ENCODE measurements around the gene BORCS8. TPM values are rescaled to one million over a fixed set of nuclear protein-coding genes. Genes with fewer than 3 reads are reported as not detected.
A peak's percentile ranks its signal among the peaks of the same experiment; 100 is the strongest.

The BORCS8 gene
- polyA plus RNA-seq, 2 of the 4 experiments (the other 2 are of a cell fraction) = 9.1 to 10.6 TPM

DNA sequence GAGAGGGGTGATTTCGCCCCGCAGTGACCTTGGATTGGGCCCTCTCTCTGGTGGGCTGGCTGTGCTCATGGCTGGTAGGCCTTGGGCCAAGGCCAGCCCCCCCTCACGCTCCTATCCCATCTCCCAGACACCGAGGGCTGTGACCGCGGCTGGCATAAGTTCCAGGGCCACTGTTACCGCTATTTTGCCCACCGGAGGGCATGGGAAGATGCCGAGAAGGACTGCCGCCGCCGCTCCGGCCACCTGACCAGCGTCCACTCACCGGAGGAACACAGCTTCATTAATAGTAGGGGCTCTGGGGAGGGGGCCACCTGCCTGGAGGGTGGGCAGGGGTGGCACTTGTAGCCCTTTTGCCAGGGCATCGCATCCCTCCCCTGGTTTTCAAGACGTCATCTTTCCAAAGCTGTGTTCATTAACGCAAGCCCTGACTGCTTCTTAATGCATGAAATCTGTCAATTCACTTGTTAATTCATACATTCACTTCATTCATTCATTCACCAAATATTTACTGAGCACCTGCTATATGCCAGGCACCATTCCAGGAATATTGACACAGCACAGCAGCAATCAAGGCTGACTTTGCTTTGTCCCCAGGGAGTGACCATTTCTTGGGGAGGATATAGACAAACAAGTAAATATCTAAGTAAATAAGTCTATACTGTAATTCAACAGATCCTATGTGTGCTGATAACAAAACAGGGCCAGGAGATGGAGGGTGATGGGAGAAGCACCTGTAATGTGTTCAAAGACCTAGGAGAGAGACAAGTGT, 46.4 kb upstream of the BORCS8 start:
- DNase-seq (ENCODE audit: low read depth in 1 of 2, low spot score in 1 of 2) (no peak), ATAC-seq (peak in 1 of 2 experiments; percentile 30; a peak in 1 of 6 replicates), FAIRE-seq (no peak)
- TF ChIP-seq FOSL2 (IDR thresholded peaks at IDR 0.05) (no peak), FOSL2 (CRISPR knock-in tag; IDR thresholded peaks at IDR 0.05) (no peak), PHF8 (IDR thresholded peaks at IDR 0.05; ENCODE audit: borderline replicate concordance, low read depth) (no peak), NPAS2 (CRISPR knock-in tag; IDR thresholded peaks at IDR 0.05; ENCODE audit: borderline replicate concordance) (no peak), CEBPB (IDR thresholded peaks at IDR 0.05) (no peak), RFX5 (IDR thresholded peaks at IDR 0.05) (no peak), EHMT2 (IDR thresholded peaks at IDR 0.05; ENCODE audit: low read depth) (no peak), SMC3 (IDR thresholded peaks at IDR 0.05) (no peak), NFE2L2 (conservative IDR thresholded peaks at IDR 0.05; ENCODE audit: low read length) (no peak), CBX8 (IDR thresholded peaks at IDR 0.05) (no peak), EP300 (IDR thresholded peaks at IDR 0.05) (no peak), ZSCAN20 (CRISPR knock-in tag; IDR thresholded peaks at IDR 0.05) (no peak), MAZ (IDR thresholded peaks at IDR 0.05; ENCODE audit: borderline replicate concordance, low read depth, low read length) (no peak), MAFK (IDR thresholded peaks at IDR 0.05; ENCODE audit: partially characterized antibody) (no peak), HDAC2 (IDR thresholded peaks at IDR 0.05) (no peak), RARB (CRISPR knock-in tag; IDR thresholded peaks at IDR 0.05) (no peak), ZFP36 (IDR thresholded peaks at IDR 0.05; ENCODE audit: borderline replicate concordance, partially characterized antibody) (no peak)
- TF ChIP-seq, protein P1, sequence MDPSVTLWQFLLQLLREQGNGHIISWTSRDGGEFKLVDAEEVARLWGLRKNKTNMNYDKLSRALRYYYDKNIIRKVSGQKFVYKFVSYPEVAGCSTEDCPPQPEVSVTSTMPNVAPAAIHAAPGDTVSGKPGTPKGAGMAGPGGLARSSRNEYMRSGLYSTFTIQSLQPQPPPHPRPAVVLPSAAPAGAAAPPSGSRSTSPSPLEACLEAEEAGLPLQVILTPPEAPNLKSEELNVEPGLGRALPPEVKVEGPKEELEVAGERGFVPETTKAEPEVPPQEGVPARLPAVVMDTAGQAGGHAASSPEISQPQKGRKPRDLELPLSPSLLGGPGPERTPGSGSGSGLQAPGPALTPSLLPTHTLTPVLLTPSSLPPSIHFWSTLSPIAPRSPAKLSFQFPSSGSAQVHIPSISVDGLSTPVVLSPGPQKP (IDR thresholded peaks at IDR 0.05; ENCODE audit: low read depth, low read length) = no peak
- TF ChIP-seq, protein P2, sequence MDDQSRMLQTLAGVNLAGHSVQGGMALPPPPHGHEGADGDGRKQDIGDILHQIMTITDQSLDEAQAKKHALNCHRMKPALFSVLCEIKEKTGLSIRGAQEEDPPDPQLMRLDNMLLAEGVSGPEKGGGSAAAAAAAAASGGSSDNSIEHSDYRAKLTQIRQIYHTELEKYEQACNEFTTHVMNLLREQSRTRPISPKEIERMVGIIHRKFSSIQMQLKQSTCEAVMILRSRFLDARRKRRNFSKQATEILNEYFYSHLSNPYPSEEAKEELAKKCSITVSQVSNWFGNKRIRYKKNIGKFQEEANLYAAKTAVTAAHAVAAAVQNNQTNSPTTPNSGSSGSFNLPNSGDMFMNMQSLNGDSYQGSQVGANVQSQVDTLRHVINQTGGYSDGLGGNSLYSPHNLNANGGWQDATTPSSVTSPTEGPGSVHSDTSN (IDR thresholded peaks at IDR 0.05) = no peak
- TF ChIP-seq, protein P3, sequence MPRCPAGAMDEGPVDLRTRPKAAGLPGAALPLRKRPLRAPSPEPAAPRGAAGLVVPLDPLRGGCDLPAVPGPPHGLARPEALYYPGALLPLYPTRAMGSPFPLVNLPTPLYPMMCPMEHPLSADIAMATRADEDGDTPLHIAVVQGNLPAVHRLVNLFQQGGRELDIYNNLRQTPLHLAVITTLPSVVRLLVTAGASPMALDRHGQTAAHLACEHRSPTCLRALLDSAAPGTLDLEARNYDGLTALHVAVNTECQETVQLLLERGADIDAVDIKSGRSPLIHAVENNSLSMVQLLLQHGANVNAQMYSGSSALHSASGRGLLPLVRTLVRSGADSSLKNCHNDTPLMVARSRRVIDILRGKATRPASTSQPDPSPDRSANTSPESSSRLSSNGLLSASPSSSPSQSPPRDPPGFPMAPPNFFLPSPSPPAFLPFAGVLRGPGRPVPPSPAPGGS (IDR thresholded peaks at IDR 0.05) = no peak
- Histone ChIP-seq H3K4me2 (no peak overlapping the region), H3K4me3 (no peak overlapping the region), H3K9me3 (peaks cover 15% of the 10 kb centered on the region; the same call in 2 of the 3 replicates), H3K4me1 (no peaks in the 10 kb centered on the region), H3K27ac (no peak overlapping the region)
- CTCF ChIA-PET = no interaction called here
- 63% methylated on average over 7 of the region's 18 CpGs for WGBS (ENCODE audit: missing lambda C conversion rate)
- POLR2A ChIA-PET = no interaction called here

DNA sequence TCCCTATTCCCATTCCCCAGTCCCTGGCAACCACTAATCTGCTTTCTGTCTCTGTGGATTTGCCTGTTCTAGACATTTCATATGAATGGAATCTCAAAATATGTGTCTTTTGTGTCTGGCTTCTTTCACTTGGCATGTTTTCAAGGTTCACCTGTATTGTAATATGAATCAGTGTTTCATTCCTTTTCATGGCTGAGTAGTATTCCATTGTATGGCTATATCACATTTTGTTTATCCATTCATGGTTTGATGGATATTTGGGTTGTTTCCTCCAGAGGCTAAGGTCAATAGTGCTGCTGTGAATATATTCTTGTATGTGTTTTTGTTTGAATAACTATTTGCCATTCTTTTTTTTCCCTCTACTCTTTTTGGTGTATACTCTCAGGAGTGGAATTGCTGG, 44.2 kb upstream of the BORCS8 start:
- Histone ChIP-seq H3K4me2 (no peak overlapping the region), H3K9me3 (peaks cover 15% of the 10 kb centered on the region; the same call in 2 of the 3 replicates), H3K27ac (no peak overlapping the region), H3K4me1 (no peaks in the 10 kb centered on the region), H3K4me3 (no peak overlapping the region)
- TF ChIP-seq FOSL2 (IDR thresholded peaks at IDR 0.05) (no peak), FOSL2 (CRISPR knock-in tag; IDR thresholded peaks at IDR 0.05) (no peak), CHD2 (IDR thresholded peaks at IDR 0.05; ENCODE audit: low read length, partially characterized antibody) (no peak), CEBPB (IDR thresholded peaks at IDR 0.05) (no peak), GATA3 (IDR thresholded peaks at IDR 0.05; ENCODE audit: borderline replicate concordance) (no peak), EHMT2 (IDR thresholded peaks at IDR 0.05; ENCODE audit: low read depth) (no peak), SREBF2 (IDR thresholded peaks at IDR 0.05) (no peak), KDM5A (IDR thresholded peaks at IDR 0.05) (no peak), HEYL (CRISPR knock-in tag; IDR thresholded peaks at IDR 0.05) (no peak), MYC (IDR thresholded peaks at IDR 0.05; ENCODE audit: borderline replicate concordance, low read length) (no peak), ZC3H11A (IDR thresholded peaks at IDR 0.05) (no peak), CBX8 (IDR thresholded peaks at IDR 0.05) (no peak), SMC3 (IDR thresholded peaks at IDR 0.05) (no peak)
- TF ChIP-seq, protein P4, sequence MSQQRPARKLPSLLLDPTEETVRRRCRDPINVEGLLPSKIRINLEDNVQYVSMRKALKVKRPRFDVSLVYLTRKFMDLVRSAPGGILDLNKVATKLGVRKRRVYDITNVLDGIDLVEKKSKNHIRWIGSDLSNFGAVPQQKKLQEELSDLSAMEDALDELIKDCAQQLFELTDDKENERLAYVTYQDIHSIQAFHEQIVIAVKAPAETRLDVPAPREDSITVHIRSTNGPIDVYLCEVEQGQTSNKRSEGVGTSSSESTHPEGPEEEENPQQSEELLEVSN (IDR thresholded peaks at IDR 0.05; ENCODE audit: borderline replicate concordance, low read depth) = no peak
- TF ChIP-seq, protein P5, sequence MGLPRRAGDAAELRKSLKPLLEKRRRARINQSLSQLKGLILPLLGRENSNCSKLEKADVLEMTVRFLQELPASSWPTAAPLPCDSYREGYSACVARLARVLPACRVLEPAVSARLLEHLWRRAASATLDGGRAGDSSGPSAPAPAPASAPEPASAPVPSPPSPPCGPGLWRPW (IDR thresholded peaks at IDR 0.05) = no peak
- TF ChIP-seq, protein P3 (IDR thresholded peaks at IDR 0.05) = no peak
- ATAC-seq (no peak), DNase-seq (ENCODE audit: low read depth in 1 of 2, low spot score in 1 of 2) (no peak), FAIRE-seq (no peak)
- CTCF ChIA-PET = no interaction called here
- POLR2A ChIA-PET = no interaction called here

Measured in A549 (cell line).